HepG2 (cell line): Measurements from ENCODE around the gene HDDC3.

Experiments used
- HOXD1 ChIP-seq: sonication (generic); formaldehyde crosslinking; IDR thresholded peaks from 2 replicates; pipeline ENCODE4 v1.5.0; 2020; ENCODE audit warnings: missing genetic modification reagents
- SRSF9 ChIP-seq: fragments of 200-400 bp; formaldehyde crosslinking; IDR thresholded peaks from 2 replicates; pipeline ENCODE4 v1.6.1; 2018; ENCODE audit warnings: borderline replicate concordance, mild to moderate bottlenecking, low read depth, low read length; ENCODE audit not compliant: insufficient read depth, poor library complexity, severe bottlenecking
- ZNF138 ChIP-seq: sonication (generic); formaldehyde crosslinking; IDR thresholded peaks from 2 replicates; pipeline ENCODE4 v1.5.0; 2020; ENCODE audit warnings: mild to moderate bottlenecking, low read depth, missing genetic modification reagents
- ZNF30 ChIP-seq: sonication (generic); formaldehyde crosslinking; IDR thresholded peaks from 2 replicates; pipeline ENCODE4 v1.5.0; 2020; ENCODE audit warnings: mild to moderate bottlenecking, missing genetic modification reagents
- ZNF747 ChIP-seq: sonication (generic); formaldehyde crosslinking; IDR thresholded peaks from 2 replicates; pipeline ENCODE4 v1.8.1; 2023; ENCODE audit warnings: missing genetic modification reagents, mild to moderate bottlenecking, borderline replicate concordance
- TF ChIP-seq, protein P1 (sequence below): sonication (generic); formaldehyde crosslinking; IDR thresholded peaks from 2 replicates; pipeline ENCODE4 v1.4.0; 2020; ENCODE audit warnings: missing genetic modification reagents
- TF ChIP-seq, protein P2 (sequence below): sonication (generic); formaldehyde crosslinking; IDR thresholded peaks from 2 replicates; pipeline ENCODE4 v1.4.0; 2020; ENCODE audit warnings: missing genetic modification reagents, borderline replicate concordance
- TF ChIP-seq, protein P3 (sequence below): sonication (generic); formaldehyde crosslinking; IDR thresholded peaks from 2 replicates; pipeline ENCODE4 v1.5.0; 2020; ENCODE audit warnings: mild to moderate bottlenecking, missing genetic modification reagents, moderate library complexity
- TF ChIP-seq, protein P4 (sequence below): sonication (generic); formaldehyde crosslinking; IDR thresholded peaks from 2 replicates; pipeline ENCODE4 v1.4.0; 2020; ENCODE audit warnings: mild to moderate bottlenecking, missing genetic modification reagents

DNA sequence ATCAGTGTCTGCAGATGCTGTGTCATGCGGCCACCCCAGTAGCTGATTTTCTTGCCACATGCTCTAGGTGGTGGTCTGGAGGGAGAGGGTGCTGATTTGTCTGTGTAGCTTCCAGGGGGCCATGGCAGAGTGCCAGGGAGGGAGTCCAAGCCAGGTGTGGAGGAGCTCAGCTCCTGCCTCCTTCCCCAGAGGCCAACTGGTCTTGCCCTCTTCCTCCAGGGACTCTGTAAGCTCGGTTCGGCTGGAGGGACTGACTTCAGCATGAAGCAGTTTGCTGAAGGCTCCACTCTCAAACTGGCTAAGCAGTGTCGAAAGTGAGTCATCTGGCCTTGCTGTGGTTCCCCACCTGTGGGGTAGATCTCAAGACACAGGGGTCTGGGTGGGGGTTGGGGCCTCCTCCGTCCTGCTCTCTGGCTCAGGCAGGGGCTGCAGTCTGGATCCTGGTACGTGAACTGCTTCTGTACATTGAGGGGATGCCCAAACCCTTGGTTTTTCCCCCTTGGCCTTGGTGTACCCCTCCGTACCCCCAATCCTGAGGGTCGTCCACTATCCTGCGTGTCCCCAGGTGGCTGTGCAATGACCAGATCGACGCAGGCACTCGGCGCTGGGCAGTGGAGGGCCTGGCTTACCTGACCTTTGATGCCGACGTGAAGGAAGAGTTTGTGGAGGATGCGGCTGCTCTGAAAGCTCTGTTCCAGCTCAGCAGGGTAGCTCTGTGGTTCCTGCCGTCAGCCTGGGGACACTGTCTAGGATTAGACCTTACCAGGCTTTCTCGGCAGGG lies 15.4 kb upstream of the HDDC3 start:
- TF ChIP-seq HOXD1 (CRISPR knock-in tag) = no peak
- TF ChIP-seq, protein P1, sequence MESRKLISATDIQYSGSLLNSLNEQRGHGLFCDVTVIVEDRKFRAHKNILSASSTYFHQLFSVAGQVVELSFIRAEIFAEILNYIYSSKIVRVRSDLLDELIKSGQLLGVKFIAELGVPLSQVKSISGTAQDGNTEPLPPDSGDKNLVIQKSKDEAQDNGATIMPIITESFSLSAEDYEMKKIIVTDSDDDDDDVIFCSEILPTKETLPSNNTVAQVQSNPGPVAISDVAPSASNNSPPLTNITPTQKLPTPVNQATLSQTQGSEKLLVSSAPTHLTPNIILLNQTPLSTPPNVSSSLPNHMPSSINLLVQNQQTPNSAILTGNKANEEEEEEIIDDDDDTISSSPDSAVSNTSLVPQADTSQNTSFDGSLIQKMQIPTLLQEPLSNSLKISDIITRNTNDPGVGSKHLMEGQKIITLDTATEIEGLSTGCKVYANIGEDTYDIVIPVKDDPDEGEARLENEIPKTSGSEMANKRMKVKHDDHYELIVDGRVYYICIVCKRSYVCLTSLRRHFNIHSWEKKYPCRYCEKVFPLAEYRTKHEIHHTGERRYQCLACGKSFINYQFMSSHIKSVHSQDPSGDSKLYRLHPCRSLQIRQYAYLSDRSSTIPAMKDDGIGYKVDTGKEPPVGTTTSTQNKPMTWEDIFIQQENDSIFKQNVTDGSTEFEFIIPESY = no peak
- TF ChIP-seq, protein P2, sequence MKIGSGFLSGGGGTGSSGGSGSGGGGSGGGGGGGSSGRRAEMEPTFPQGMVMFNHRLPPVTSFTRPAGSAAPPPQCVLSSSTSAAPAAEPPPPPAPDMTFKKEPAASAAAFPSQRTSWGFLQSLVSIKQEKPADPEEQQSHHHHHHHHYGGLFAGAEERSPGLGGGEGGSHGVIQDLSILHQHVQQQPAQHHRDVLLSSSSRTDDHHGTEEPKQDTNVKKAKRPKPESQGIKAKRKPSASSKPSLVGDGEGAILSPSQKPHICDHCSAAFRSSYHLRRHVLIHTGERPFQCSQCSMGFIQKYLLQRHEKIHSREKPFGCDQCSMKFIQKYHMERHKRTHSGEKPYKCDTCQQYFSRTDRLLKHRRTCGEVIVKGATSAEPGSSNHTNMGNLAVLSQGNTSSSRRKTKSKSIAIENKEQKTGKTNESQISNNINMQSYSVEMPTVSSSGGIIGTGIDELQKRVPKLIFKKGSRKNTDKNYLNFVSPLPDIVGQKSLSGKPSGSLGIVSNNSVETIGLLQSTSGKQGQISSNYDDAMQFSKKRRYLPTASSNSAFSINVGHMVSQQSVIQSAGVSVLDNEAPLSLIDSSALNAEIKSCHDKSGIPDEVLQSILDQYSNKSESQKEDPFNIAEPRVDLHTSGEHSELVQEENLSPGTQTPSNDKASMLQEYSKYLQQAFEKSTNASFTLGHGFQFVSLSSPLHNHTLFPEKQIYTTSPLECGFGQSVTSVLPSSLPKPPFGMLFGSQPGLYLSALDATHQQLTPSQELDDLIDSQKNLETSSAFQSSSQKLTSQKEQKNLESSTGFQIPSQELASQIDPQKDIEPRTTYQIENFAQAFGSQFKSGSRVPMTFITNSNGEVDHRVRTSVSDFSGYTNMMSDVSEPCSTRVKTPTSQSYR = no peak
- no peak for TF ChIP-seq ZNF30 (CRISPR knock-in tag)
- TF ChIP-seq, protein P3, sequence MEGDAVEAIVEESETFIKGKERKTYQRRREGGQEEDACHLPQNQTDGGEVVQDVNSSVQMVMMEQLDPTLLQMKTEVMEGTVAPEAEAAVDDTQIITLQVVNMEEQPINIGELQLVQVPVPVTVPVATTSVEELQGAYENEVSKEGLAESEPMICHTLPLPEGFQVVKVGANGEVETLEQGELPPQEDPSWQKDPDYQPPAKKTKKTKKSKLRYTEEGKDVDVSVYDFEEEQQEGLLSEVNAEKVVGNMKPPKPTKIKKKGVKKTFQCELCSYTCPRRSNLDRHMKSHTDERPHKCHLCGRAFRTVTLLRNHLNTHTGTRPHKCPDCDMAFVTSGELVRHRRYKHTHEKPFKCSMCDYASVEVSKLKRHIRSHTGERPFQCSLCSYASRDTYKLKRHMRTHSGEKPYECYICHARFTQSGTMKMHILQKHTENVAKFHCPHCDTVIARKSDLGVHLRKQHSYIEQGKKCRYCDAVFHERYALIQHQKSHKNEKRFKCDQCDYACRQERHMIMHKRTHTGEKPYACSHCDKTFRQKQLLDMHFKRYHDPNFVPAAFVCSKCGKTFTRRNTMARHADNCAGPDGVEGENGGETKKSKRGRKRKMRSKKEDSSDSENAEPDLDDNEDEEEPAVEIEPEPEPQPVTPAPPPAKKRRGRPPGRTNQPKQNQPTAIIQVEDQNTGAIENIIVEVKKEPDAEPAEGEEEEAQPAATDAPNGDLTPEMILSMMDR (CRISPR knock-in tag) = no peak
- no peak for TF ChIP-seq ZNF138 (CRISPR knock-in tag)
- no peak for TF ChIP-seq ZNF747 (CRISPR knock-in tag)
- TF ChIP-seq, protein P4, sequence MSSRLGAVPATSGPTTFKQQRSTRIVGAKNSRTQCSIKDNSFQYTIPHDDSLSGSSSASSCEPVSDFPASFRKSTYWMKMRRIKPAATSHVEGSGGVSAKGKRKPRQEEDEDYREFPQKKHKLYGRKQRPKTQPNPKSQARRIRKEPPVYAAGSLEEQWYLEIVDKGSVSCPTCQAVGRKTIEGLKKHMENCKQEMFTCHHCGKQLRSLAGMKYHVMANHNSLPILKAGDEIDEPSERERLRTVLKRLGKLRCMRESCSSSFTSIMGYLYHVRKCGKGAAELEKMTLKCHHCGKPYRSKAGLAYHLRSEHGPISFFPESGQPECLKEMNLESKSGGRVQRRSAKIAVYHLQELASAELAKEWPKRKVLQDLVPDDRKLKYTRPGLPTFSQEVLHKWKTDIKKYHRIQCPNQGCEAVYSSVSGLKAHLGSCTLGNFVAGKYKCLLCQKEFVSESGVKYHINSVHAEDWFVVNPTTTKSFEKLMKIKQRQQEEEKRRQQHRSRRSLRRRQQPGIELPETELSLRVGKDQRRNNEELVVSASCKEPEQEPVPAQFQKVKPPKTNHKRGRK (CRISPR knock-in tag) = no peak
- no peak for TF ChIP-seq SRSF9
